Activated naive CD4-positive, alpha-beta T cell treated with anti-CD3 and anti-CD28 coated beads for 36 hours (primary cell): ENCODE data around the gene TBX21. TPM values are rescaled to one million over a fixed set of nuclear protein-coding genes. Genes with fewer than 3 reads are reported as not detected.
A peak's percentile ranks its signal among the peaks of the same experiment; 100 is the strongest.

ENCODE experiments used
- CTCF ChIA-PET: fragments of 350-600 bp; sonication (Branson Sonifier 250); formaldehyde crosslinking; loops from one replicate; lab custom pipeline; 2021; ENCODE audit warnings: antibody characterized with exemption; lab: Charles Lee
- DNase-seq: peaks from one replicate; pipeline ENCODE4 v3.0.0-alpha.2; 2020
- H3K27ac Mint-ChIP-seq: one replicate; pipeline ENCODE4 v1.8.0; 2021; ENCODE audit warnings: mild to moderate bottlenecking, mixed read lengths
- H3K27me3 Mint-ChIP-seq: one replicate; pipeline ENCODE4 v1.8.0; 2021; ENCODE audit warnings: low read depth, mixed read lengths
- H3K36me3 Mint-ChIP-seq: one replicate; pipeline ENCODE4 v1.8.0; 2021; ENCODE audit warnings: low read depth, mixed read lengths
- H3K4me1 Mint-ChIP-seq: one replicate; pipeline ENCODE4 v1.8.0; 2021; ENCODE audit warnings: low read depth, mixed read lengths
- H3K4me3 Mint-ChIP-seq: one replicate; pipeline ENCODE4 v1.8.0; 2021; ENCODE audit warnings: mild to moderate bottlenecking, moderate library complexity, mixed read lengths
- H3K9me3 Mint-ChIP-seq: one replicate; pipeline ENCODE4 v1.8.0; 2021; ENCODE audit warnings: mixed read lengths
- intact Hi-C: fragments of 100-400 bp; cut with micrococcal nuclease; formaldehyde crosslinking; loops from one replicate; pipeline ENCODE4 v1.15.1; 2023
- total RNA-seq, 2 experiments: library from RNA; stranded (reverse); gene quantifications; one replicate each; pipeline ENCODE4 v1.2.3, GENCODE V29; 2021

TBX21 gene
- total RNA-seq, 2 experiments from 2014 or later, result 50.6 to 52.3 TPM

DNA sequence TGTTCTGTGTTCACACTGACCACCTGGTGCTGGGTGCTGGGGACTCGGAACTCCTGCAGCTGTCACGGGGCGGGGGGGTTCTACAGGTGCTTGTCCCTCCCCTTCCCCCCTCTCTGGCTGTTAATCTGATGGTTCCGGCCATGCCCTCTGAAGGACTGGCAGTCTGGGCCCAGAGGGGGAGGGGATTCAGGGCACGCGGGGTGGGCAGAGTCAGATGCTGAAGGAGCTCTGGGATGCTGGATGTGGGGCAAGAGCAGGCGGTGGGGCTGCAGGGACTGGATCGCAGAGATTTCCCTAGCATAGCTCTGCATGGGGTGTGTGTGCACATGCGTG, 5.4 kb upstream of the TBX21 start:
- H3K27ac Mint-ChIP-seq, result peak overlapping the region; percentile 39
- CTCF ChIA-PET, result interaction anchor here (1.2 to 8.1 kb wide), 3 partner anchors 9 to 30 kb away, joined by 4 to 44 read pairs (median 4); no protein-coding TSS in a partner anchor
- peaks cover 96% of the 10 kb centered on the region for H3K4me1 Mint-ChIP-seq
- no peaks in the 10 kb centered on the region for H3K9me3 Mint-ChIP-seq
- DNase-seq, result no peak
- no peaks in the 10 kb centered on the region for H3K27me3 Mint-ChIP-seq
- no peaks in the 10 kb centered on the region for H3K36me3 Mint-ChIP-seq
- H3K4me3 Mint-ChIP-seq, result no peak overlapping the region
- intact Hi-C loops, result loop anchor here (10.0 kb wide), 1 partner anchor 523 kb away; the partner anchor contains the start of gene MYL4

DNA sequence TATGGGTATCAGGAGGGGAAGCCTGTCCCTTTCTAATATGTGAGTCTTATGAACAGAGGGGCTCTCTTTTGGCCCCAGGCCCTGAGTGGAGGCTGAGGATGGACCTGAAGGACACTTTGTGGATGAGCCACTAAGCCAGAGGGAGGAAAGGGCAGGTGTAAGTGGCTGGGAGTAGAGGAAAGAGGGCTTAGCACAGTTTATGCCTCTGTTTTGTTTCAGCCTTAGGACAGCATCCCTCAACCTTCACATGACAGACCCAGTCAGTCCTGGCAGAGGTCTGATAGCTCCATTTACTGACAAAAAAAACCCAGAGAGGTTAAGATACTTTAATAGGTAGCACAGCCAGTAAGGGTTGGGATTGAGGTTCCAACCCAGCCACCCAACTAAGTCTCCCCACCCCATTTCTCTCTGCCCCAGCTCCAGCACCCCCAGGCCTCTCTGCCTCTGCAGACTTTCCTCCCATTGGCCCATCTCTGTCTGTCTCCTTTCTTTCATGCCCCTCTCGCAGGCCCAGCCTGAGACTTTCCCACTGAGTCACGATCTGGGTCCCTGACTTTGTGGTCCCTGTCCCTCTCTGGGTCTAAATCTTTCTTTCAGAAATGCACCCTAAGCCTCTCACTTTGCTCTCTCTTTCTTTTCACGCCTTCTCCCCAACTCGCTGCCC, 4.7 kb upstream of the TBX21 start:
- H3K4me1 Mint-ChIP-seq, result peaks cover 93% of the 10 kb centered on the region
- no peaks in the 10 kb centered on the region for H3K36me3 Mint-ChIP-seq
- no peaks in the 10 kb centered on the region for H3K27me3 Mint-ChIP-seq
- CTCF ChIA-PET, result interaction anchor here (1.2 to 8.1 kb wide), 3 partner anchors 10 to 31 kb away, joined by 4 to 44 read pairs (median 4); no protein-coding TSS in a partner anchor
- H3K9me3 Mint-ChIP-seq, result no peaks in the 10 kb centered on the region
- intact Hi-C loops, result loop anchor here (10.0 kb wide), 1 partner anchor 524 kb away; the partner anchor contains the start of gene MYL4
- no peak overlapping the region for H3K4me3 Mint-ChIP-seq
- no peak for DNase-seq
- peak overlapping the region; percentile 52 for H3K27ac Mint-ChIP-seq

DNA sequence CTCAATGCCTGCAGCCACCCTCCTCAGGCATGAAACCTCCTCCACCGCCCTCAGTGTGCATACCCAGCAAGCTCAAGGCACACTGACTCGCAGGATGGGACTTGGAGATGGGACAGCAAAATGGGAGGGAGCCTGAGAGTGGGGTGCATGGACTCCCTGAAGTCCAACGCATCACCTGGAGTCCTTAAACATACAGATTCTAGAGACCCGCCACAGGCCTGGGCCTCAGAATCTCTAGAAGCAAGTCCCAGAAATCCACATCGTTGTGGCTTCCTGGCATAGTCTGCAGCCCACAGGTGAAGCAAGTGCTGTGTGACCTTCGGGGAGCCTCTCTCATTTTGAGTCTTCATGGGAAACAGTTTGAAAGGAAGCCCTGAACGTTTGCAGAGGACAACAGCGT, 3.6 kb upstream of the TBX21 start:
- H3K27ac Mint-ChIP-seq, result peak overlapping the region; percentile 74
- peaks cover 81% of the 10 kb centered on the region for H3K4me1 Mint-ChIP-seq
- no peaks in the 10 kb centered on the region for H3K9me3 Mint-ChIP-seq
- peak; percentile 52 for DNase-seq
- no peaks in the 10 kb centered on the region for H3K27me3 Mint-ChIP-seq
- H3K4me3 Mint-ChIP-seq, result peak overlapping the region; percentile 22
- CTCF ChIA-PET, result interaction anchor here (1.0 to 8.5 kb wide), 3 partner anchors 22 to 36 kb away, joined by 3 to 158 read pairs (median 4); no protein-coding TSS in a partner anchor
- intact Hi-C loops, result loop anchor here (10.0 kb wide), 1 partner anchor 525 kb away; the partner anchor contains the start of gene MYL4
- H3K36me3 Mint-ChIP-seq, result peaks cover 8% of the 10 kb centered on the region

DNA sequence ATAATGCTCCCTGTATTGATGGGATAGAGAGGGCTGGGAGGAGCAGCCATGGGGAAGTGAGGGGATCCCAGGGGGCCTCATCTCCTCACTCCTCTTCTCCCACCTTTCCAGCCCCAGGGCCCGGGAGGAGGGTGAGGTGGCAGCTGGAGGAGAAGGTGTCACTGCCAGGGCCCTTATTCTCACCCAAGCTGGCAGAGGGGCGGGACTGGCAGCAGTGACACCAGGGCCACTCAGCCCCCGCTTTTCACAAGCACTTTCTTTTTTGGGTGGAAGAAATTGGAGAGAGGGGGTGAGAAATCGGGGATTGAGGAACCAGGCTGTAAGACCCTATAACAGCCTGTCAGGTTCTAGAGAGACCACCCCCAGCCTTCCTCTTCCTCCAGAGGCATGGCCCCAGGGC, 2.4 kb upstream of the TBX21 start:
- DNase-seq, result no peak
- H3K4me1 Mint-ChIP-seq, result peaks cover 75% of the 10 kb centered on the region
- CTCF ChIA-PET, result interaction anchor here (0.6 to 8.5 kb wide), 6 partner anchors 12 to 804 kb away, joined by 3 to 158 read pairs (median 5); partner anchors contain the start of genes LRRC46 and MRPL10
- intact Hi-C loops, result no loop called here
- H3K36me3 Mint-ChIP-seq, result peaks cover 19% of the 10 kb centered on the region
- H3K4me3 Mint-ChIP-seq, result no peak overlapping the region
- no peaks in the 10 kb centered on the region for H3K27me3 Mint-ChIP-seq
- peak overlapping the region; percentile 91 for H3K27ac Mint-ChIP-seq
- H3K9me3 Mint-ChIP-seq, result no peaks in the 10 kb centered on the region

DNA sequence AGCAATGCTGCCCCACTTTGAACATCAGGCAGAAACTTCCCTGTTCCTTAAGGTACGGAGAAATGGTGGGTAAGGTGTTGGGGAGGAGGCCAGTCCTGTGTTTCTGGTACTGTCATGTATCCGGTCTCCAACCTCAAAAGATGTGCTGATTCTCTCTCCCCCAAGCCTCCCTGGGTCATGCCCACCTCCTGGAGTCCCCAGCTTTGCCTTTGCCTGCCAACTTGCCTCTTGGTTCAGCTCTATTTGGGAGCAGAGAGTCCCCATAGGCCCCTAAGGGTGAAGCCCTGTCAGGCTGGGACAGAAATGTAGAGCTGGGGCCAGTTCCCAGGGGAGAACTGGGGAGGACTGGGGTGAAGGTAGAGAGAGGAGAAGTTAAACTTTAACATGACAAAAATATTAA, 1.6 kb upstream of the TBX21 start:
- intact Hi-C loops, result no loop called here
- Mint-ChIP-seq H3K27me3 (no peaks in the 10 kb centered on the region), H3K9me3 (no peaks in the 10 kb centered on the region), H3K4me1 (peaks cover 74% of the 10 kb centered on the region), H3K36me3 (peaks cover 25% of the 10 kb centered on the region), H3K27ac (peak overlapping the region; percentile 91), H3K4me3 (peak overlapping the region; percentile 29)
- CTCF ChIA-PET, result interaction anchor here (0.6 to 8.5 kb wide), 7 partner anchors 10 to 803 kb away, joined by 3 to 158 read pairs (median 7); partner anchors contain the start of genes LRRC46 and MRPL10
- DNase-seq, result no peak

DNA sequence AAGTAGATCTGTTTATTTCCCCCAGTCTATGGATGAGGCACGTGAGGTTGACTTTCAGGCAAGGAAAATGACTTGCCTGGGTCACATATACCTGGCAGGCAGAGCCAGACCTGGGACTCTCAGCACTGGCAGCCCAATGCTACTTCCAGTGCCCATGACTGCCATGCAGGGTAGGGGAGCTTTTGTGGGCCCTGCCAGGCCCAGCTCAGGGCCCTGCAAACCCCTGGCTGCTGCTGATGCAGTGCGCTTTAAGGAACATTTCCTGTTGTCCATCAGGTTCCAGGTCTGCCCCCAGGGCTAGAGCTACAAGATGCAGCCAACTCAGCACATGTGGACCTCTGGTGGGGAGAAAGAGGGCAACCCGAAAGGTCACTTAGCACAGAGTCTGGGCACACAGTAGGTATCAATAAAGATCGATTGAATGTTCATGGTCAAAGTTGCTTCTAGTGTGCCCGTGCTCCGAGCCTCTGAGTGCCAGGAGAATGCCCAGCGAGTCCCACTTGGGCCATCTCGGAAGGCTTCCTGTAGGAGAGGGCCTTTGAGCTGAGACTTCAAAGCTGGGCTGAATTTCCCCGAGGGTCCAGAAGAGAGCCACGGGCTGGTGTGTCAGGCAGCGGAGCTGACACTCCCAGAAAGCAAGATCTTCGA, 513 bp upstream of the TBX21 start:
- intact Hi-C loops, result loop anchor here (1.0 to 2.0 kb wide), 5 partner anchors 11 to 83 kb away; partner anchors contain the start of gene KPNB1
- DNase-seq, result no peak
- no peaks in the 10 kb centered on the region for H3K27me3 Mint-ChIP-seq
- H3K36me3 Mint-ChIP-seq, result peaks cover 34% of the 10 kb centered on the region
- no peaks in the 10 kb centered on the region for H3K9me3 Mint-ChIP-seq
- CTCF ChIA-PET, result interaction anchor here (0.8 to 8.5 kb wide), 14 partner anchors 8 to 87 kb away, joined by 3 to 158 read pairs (median 6); partner anchors contain the start of gene TBKBP1
- H3K4me3 Mint-ChIP-seq, result peak overlapping the region; percentile 84
- peaks cover 75% of the 10 kb centered on the region for H3K4me1 Mint-ChIP-seq
- peak overlapping the region; percentile 91 for H3K27ac Mint-ChIP-seq

DNA sequence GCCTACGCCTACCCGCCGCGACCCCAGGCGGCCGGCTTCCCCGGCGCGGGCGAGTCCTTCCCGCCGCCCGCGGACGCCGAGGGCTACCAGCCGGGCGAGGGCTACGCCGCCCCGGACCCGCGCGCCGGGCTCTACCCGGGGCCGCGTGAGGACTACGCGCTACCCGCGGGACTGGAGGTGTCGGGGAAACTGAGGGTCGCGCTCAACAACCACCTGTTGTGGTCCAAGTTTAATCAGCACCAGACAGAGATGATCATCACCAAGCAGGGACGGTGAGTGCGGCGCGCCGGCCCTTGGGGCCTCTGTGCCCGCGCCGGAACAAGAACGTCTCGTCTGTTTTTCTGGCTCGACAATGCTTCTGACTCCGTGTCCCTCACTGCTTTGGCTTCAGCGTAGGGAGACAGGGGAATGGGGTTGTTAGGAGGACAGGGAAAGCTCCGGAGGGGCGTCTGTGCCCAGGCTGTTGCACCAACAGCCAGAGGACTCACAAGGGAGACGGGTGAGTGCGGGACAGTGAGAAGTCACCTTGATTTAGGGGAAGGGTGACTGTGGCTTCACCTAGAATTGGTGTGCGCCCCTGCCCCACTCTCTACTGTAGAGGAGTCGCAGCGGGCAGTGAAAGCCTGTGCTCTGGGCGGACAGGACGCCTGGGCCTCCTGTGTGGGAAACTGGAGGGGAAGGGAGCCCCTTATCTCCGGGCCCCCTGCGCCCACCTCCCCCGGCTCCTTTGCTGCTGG, 806 bp downstream of the TBX21 start:
- peak overlapping the region; percentile 99 for H3K27ac Mint-ChIP-seq
- H3K27me3 Mint-ChIP-seq, result no peaks in the 10 kb centered on the region
- DNase-seq, result no peak
- peaks cover 69% of the 10 kb centered on the region for H3K4me1 Mint-ChIP-seq
- H3K36me3 Mint-ChIP-seq, result peaks cover 39% of the 10 kb centered on the region
- peak overlapping the region; percentile 100 for H3K4me3 Mint-ChIP-seq
- CTCF ChIA-PET, result interaction anchor here (0.6 to 8.5 kb wide), 13 partner anchors 9 to 1492 kb away, joined by 3 to 158 read pairs (median 5); no protein-coding TSS in a partner anchor
- intact Hi-C loops, result loop anchor here (1.0 to 2.0 kb wide), 5 partner anchors 13 to 85 kb away; partner anchors contain the start of gene KPNB1
- no peaks in the 10 kb centered on the region for H3K9me3 Mint-ChIP-seq

DNA sequence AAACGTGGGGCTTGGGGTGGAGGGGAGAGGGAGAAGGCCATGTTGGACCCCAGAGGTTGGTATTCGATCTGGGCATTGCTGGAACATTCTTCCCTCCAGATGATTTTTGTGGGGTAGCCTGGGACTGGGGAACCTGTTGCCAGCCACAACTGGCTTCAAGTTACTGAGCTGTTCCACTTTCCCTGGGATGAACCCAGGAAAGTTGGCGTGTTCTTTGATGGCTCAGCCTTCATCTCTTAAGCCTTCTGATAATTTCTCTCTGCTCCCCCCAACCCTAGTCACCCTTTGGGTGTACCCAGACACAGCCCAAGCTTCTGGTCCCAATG, 2.1 kb downstream of the TBX21 start:
- CTCF ChIA-PET, result interaction anchor here (0.6 to 8.5 kb wide), 5 partner anchors 17 to 112 kb away, joined by 3 to 158 read pairs (median 4); no protein-coding TSS in a partner anchor
- no peaks in the 10 kb centered on the region for H3K27me3 Mint-ChIP-seq
- peaks cover 68% of the 10 kb centered on the region for H3K4me1 Mint-ChIP-seq
- no peak for DNase-seq
- H3K9me3 Mint-ChIP-seq, result no peaks in the 10 kb centered on the region
- intact Hi-C loops, result no loop called here
- peak overlapping the region; percentile 100 for H3K4me3 Mint-ChIP-seq
- H3K27ac Mint-ChIP-seq, result peak overlapping the region; percentile 99
- H3K36me3 Mint-ChIP-seq, result peaks cover 49% of the 10 kb centered on the region

DNA sequence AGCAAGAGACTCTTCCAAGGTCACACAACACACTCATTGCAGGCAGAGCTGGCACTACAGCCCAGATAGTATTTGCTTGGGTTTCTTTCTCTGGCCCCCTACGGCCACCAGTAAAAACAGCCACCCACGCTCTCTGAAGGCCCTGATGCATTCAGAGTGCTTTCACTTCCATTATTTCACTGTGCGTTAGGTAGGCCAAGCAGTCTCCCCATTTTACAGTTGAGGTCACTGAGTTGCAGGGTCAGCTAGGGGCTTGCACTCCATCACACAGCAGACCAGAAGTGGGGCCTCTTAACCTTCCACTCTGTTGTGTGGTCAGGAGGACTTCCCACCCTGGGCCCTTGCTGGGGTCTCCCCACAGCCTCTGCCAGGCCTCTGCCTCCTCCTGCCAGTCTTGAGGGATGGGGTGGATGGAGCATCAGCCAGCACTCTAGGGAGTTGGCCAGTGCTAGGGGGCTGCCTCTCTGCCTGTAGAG, 2.5 kb downstream of the TBX21 start:
- peaks cover 67% of the 10 kb centered on the region for H3K4me1 Mint-ChIP-seq
- peaks cover 51% of the 10 kb centered on the region for H3K36me3 Mint-ChIP-seq
- no peaks in the 10 kb centered on the region for H3K9me3 Mint-ChIP-seq
- intact Hi-C loops, result no loop called here
- DNase-seq, result peak; percentile 53
- H3K4me3 Mint-ChIP-seq, result peak overlapping the region; percentile 100
- H3K27ac Mint-ChIP-seq, result peak overlapping the region; percentile 99
- no peaks in the 10 kb centered on the region for H3K27me3 Mint-ChIP-seq
- CTCF ChIA-PET, result interaction anchor here (0.7 to 8.5 kb wide), 5 partner anchors 10 to 37 kb away, joined by 3 to 158 read pairs (median 3); no protein-coding TSS in a partner anchor

DNA sequence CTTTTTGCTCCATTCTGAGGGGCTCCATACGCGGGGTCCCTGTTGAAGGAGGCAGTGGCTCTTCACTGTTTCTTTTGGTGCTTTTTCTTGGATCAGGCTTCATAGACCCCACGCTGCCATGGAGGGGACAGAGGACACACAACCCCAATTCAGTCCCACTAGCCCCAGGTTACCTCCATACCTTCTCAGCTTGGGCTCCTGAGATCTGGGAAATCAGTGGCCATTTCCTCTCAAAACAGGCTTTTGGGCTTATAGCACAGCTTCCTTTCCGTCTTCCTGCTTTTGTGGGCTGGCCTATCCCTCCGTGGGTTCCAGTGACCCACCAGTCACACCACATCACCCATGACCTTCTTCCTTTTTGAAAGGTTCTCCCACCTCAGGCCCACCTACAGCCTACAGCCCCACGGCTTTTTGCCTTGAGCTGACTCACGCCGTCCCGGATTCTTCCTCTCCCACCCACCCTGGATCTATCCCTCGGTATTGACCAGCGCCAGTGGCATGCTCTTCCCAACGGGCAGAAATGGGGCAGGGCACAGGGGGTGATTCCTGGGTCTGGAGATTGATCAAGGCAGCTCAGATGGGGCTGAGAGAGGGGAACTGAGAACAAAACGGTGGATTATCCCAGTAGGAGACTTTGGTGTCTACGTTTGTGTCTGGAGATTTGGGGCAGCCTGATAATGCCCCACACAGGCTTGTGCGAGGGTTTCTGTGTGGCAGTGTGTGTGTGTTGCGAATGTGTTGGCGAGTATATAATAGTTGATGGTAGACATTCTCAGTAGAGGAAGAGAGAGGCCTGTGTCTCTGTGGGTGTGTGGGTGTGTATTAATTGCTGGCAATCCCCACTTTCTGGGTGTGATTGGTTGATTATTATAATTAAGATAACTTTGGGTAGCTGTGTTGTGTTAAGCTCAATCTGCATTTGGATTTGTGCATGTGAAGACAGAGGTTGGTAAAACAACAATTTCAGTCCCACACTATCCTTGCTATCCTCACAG, 3.8 kb downstream of the TBX21 start:
- Mint-ChIP-seq H3K27me3 (no peaks in the 10 kb centered on the region), H3K4me1 (peaks cover 68% of the 10 kb centered on the region), H3K4me3 (peak overlapping the region; percentile 100), H3K36me3 (peaks cover 64% of the 10 kb centered on the region), H3K9me3 (no peaks in the 10 kb centered on the region), H3K27ac (peak overlapping the region; percentile 74)
- intact Hi-C loops, result no loop called here
- no peak for DNase-seq
- CTCF ChIA-PET, result interaction anchor here (1.3 to 8.5 kb wide), 2 partner anchors 9 to 38 kb away, joined by 3 to 158 read pairs; no protein-coding TSS in a partner anchor
